Activated naive CD8-positive, alpha-beta T cell treated with anti-CD3 and anti-CD28 coated beads, Interleukin-2, amount 50 U/mL, for 16 hours (primary cell): ENCODE results near the gene ARID3C.

Experiments used
- DNase-seq: peaks from one replicate; pipeline ENCODE4 v3.0.0-alpha.2; 2020; ENCODE audit warnings: low read depth, low spot score

The ARID3C gene

GRCh38 chr9:34628656-34629490 lies at the start of gene ARID3C:
TSS of gene ARID3C (minus strand) at chr9:34629066. CDS start at chr9:34628014, 1,052 bp downstream.
- no peak for DNase-seq

GRCh38 chr9:34675869-34676268 lies 47.0 kb upstream of the ARID3C start:
- no peak for DNase-seq

GRCh38 chr9:34675048-34675714 lies 46.3 kb upstream of the ARID3C start:
- DNase-seq = peak; percentile 32

- DNase-seq = no peak
Observed at GRCh38 chr9:34674440-34674839, 45.6 kb upstream of the ARID3C start.

- DNase-seq = no peak
Observed at GRCh38 chr9:34671307-34671706, 42.4 kb upstream of the ARID3C start.

GRCh38 chr9:34669809-34670562 lies 41.1 kb upstream of the ARID3C start:
- DNase-seq = no peak

- peak; percentile 61 for DNase-seq
Observed at GRCh38 chr9:34665381-34666250, 36.8 kb upstream of the ARID3C start.

- no peak for DNase-seq
Observed at GRCh38 chr9:34665067-34665380, 36.2 kb upstream of the ARID3C start.

- no peak for DNase-seq
Observed at GRCh38 chr9:34664281-34665066, 35.6 kb upstream of the ARID3C start.

GRCh38 chr9:34663303-34663605 lies 34.4 kb upstream of the ARID3C start:
- DNase-seq = no peak

GRCh38 chr9:34662526-34663302 lies 33.8 kb upstream of the ARID3C start, which contains the start of gene CCL27:
TSS of gene CCL27 (minus strand) at chr9:34662657. CDS start at chr9:34662633, 24 bp downstream.
- DNase-seq = no peak

- no peak for DNase-seq
Observed at GRCh38 chr9:34659592-34660253, 30.9 kb upstream of the ARID3C start.

GRCh38 chr9:34658461-34658860 lies 29.6 kb upstream of the ARID3C start:
- DNase-seq = no peak

GRCh38 chr9:34656992-34657391 lies 28.1 kb upstream of the ARID3C start:
- DNase-seq = no peak

- DNase-seq = no peak
Observed at GRCh38 chr9:34655394-34655793, 26.5 kb upstream of the ARID3C start.

GRCh38 chr9:34654323-34655051 lies 25.6 kb upstream of the ARID3C start:
- DNase-seq = no peak

GRCh38 chr9:34653151-34654072 lies 24.5 kb upstream of the ARID3C start:
- DNase-seq = no peak

GRCh38 chr9:34652602-34653000 lies 23.7 kb upstream of the ARID3C start:
- no peak for DNase-seq
